ENCODE measurements around the gene SHB. TPM values are rescaled to one million over a fixed set of nuclear protein-coding genes. Genes with fewer than 3 reads are reported as not detected.

SHB gene
- total and polyA plus RNA-seq, 2 of the 8 experiments (the other 6 are each of a cell fraction or from before 2014, with no cell fraction given) = 4.1 to 12.6 TPM

DNA sequence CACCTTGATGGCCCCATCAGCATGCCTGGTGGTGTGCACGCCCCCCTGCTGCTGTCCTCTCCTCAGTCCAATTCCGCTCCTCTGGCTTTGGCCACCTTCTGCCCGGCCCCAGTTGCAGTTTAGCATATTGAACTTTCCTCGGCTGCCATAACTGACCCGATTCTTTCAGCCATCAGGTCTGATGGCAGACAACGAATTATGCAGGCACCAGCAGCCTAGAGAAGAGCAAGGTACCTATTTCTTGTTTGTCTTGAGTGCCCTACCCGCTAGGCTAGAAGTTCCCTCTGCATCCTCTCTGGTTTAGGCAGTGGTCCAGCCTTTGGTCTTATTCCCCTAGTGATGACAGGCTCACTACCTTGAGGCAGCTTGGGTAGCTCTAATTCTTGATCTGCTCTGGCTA is 122.1 kb downstream of the SHB start (continued):
- TF ChIP-seq JUN (IDR thresholded peaks at IDR 0.05; ENCODE audit: low read depth, low read length) = no peak
